Peyer's patch (tissue), 4 donors: ENCODE data around the gene SPIRE2. TPM values are rescaled to one million over a fixed set of nuclear protein-coding genes. Genes with fewer than 3 reads are reported as not detected.

Experiments
- DNase-seq, 3 donors: peaks; one replicate each; pipeline ENCODE4 v3.0.0-alpha.2; 2017 to 2019
- H3K27ac ChIP-seq, 4 donors: fragments of 200-600 bp; sonication (generic); one replicate each; pipeline ENCODE4 v1.5.1; 2016 to 2019
- H3K27me3 ChIP-seq, 2 donors: fragments of 200-600 bp; sonication (generic); one replicate each; pipeline ENCODE4 v1.5.1; 2019
- H3K36me3 ChIP-seq, 3 donors: fragments of 200-600 bp; sonication (generic); one replicate each; pipeline ENCODE4 v1.5.1; 2016 to 2019
- H3K4me1 ChIP-seq, 4 donors: fragments of 200-600 bp; sonication (generic); one replicate each; pipeline ENCODE4 v1.5.1; 2016 to 2019
- H3K4me3 ChIP-seq, 4 donors: fragments of 200-600 bp; sonication (generic); 1 replicate in 3 of 4; 2 replicates in 1 of 4; pipeline ENCODE4 v1.5.1; 2016 to 2019; ENCODE audit warnings: mild to moderate bottlenecking in 1 of 4
- H3K9me3 ChIP-seq, 4 donors: fragments of 200-600 bp; sonication (generic); one replicate each; pipeline ENCODE4 v1.5.1; 2016 to 2019; ENCODE audit warnings: mild to moderate bottlenecking in 1 of 4
- CTCF ChIP-seq, 6 experiments: fragments of 450-650 bp in 4 of 6; fragments of 200-600 bp in 2 of 6; sonication (generic) in 1 of 6; IDR thresholded peaks; one replicate each; pipeline ENCODE4 v1.5.1; 2017 to 2019; ENCODE audit warnings: antibody characterized with exemption in 6 of 6, mild to moderate bottlenecking in 3 of 6, moderate library complexity in 1 of 6
- POLR2A ChIP-seq, 2 donors: fragments of 450-650 bp; IDR thresholded peaks; one replicate each; pipeline ENCODE4 v1.5.1; 2017; ENCODE audit warnings: antibody characterized with exemption in 2 of 2, mild to moderate bottlenecking in 2 of 2, moderate library complexity in 2 of 2
- total RNA-seq, 4 donors: library from RNA; depleted of rRNA; stranded (reverse); fragments of >200 nt; gene quantifications; one replicate each; pipeline ENCODE4 v1.1.0, GENCODE V29; 2016

SPIRE2 gene
- total RNA-seq, 4 donors from 2014 or later: 45.5 to 147 (median 111) TPM

- Histone ChIP-seq H3K9me3 (no peaks in the 10 kb centered on the region), H3K36me3 (no peaks in the 10 kb centered on the region), H3K4me3 (peak overlapping the region; percentile 35 to 92 (median 54)), H3K27me3 (no peaks in the 10 kb centered on the region), H3K4me1 (peaks cover 0 to 22% (median 8%) of the 10 kb centered on the region in 4 donors), H3K27ac (peak overlapping the region; percentile 38 to 96 (median 81))
- TF ChIP-seq POLR2A (IDR thresholded peaks at IDR 0.05): peak in 1 of 2 donors; percentile 34
- TF ChIP-seq CTCF (IDR thresholded peaks at IDR 0.05): no peak
- peak in 2 of 3 donors; percentile 65 to 74 for DNase-seq
Measured at GRCh38 chr16:89827383-89828198, 684 bp upstream of the SPIRE2 start.

- no peaks in the 10 kb centered on the region for H3K9me3 ChIP-seq
- no peaks in the 10 kb centered on the region for H3K36me3 ChIP-seq
- no peaks in the 10 kb centered on the region for H3K27me3 ChIP-seq
- TF ChIP-seq POLR2A (IDR thresholded peaks at IDR 0.05) (no peak), CTCF (IDR thresholded peaks at IDR 0.05) (no peak)
- DNase-seq: peak in 1 of 3 donors; percentile 66
- H3K4me1 ChIP-seq: peaks cover 0 to 16% (median 8%) of the 10 kb centered on the region in 4 donors
- H3K27ac ChIP-seq: peak overlapping the region in 3 of 4 donors; percentile 66 to 96 (median 77)
- peak overlapping the region; percentile 33 to 92 (median 54) for H3K4me3 ChIP-seq
Measured at GRCh38 chr16:89828870-89829629, 775 bp downstream of the SPIRE2 start.

GRCh38 chr16:89829630-89830437 is 1.6 kb downstream of the SPIRE2 start:
- peak in 1 of 3 donors; percentile 71 for DNase-seq
- peak overlapping the region in 2 of 4 donors; percentile 67 to 92 for H3K4me3 ChIP-seq
- peaks cover 0 to 16% (median 8%) of the 10 kb centered on the region in 4 donors for H3K4me1 ChIP-seq
- no peaks in the 10 kb centered on the region for H3K9me3 ChIP-seq
- H3K27ac ChIP-seq: peak overlapping the region in 3 of 4 donors; percentile 66 to 96 (median 77)
- TF ChIP-seq POLR2A (IDR thresholded peaks at IDR 0.05) (peak; percentile 50 to 54), CTCF (IDR thresholded peaks at IDR 0.05) (peak in 2 of 6 experiments; percentile 10 to 11)
- no peaks in the 10 kb centered on the region for H3K27me3 ChIP-seq
- H3K36me3 ChIP-seq: no peaks in the 10 kb centered on the region

GRCh38 chr16:89831810-89832328 is 3.6 kb downstream of the SPIRE2 start:
- no peaks in the 10 kb centered on the region for H3K36me3 ChIP-seq
- no peak overlapping the region for H3K27ac ChIP-seq
- H3K9me3 ChIP-seq: no peaks in the 10 kb centered on the region
- no peaks in the 10 kb centered on the region for H3K27me3 ChIP-seq
- no peak for DNase-seq
- no peak overlapping the region for H3K4me3 ChIP-seq
- peaks cover 0 to 17% (median 8%) of the 10 kb centered on the region in 4 donors for H3K4me1 ChIP-seq
- no peak for TF ChIP-seq POLR2A (IDR thresholded peaks at IDR 0.05)
- no peak for TF ChIP-seq CTCF (IDR thresholded peaks at IDR 0.05)
